HEK293 (cell line): ENCODE results near the gene DAGLA.

ENCODE experiments used
- CTCF ChIA-PET: fragments of 350-600 bp; formaldehyde crosslinking; extraction: SDS; loops from one replicate; lab custom pipeline; 2021; ENCODE audit warnings: antibody characterized with exemption; lab: Yijun Ruan, JAX
- POLR2A ChIA-PET: fragments of 300-600 bp; formaldehyde crosslinking; extraction: SDS; loops from one replicate; lab custom pipeline; 2020; ENCODE audit warnings: antibody characterized with exemption, inconsistent platforms; lab: Yijun Ruan, JAX
- H3K27ac ChIP-seq: fragments of 200-500 bp; sonication (Bioruptor generic); 2 replicates; pipeline ENCODE4 v1.5.1; 2014; ENCODE audit warnings: low read depth, low read length, control low read depth, inconsistent platforms; ENCODE audit errors: extremely low read depth
- H3K36me3 ChIP-seq, 2 experiments: fragments of 200-500 bp in 1 of 2; sonication (Bioruptor generic) in 1 of 2; 1 replicate in 1 of 2; 2 replicates in 1 of 2; pipeline ENCODE4 v1.5.1; 2014 to 2017; ENCODE audit warnings: inconsistent platforms in 2 of 2, low read length in 2 of 2; ENCODE audit not compliant: control insufficient read depth in 2 of 2, insufficient read depth in 1 of 2
- H3K4me1 ChIP-seq: fragments of 200-500 bp; sonication (Bioruptor generic); 2 replicates; pipeline ENCODE4 v1.5.1; 2014; ENCODE audit warnings: mild to moderate bottlenecking, low read length, inconsistent platforms; ENCODE audit not compliant: control insufficient read depth, insufficient read depth
- H3K4me3 ChIP-seq: 2 replicates; pipeline ENCODE4 v1.5.1; 2011; ENCODE audit warnings: low read depth, mild to moderate bottlenecking, control low read depth, low read length, moderate library complexity
- H3K9me3 ChIP-seq: fragments of 200-500 bp; sonication (Bioruptor generic); 2 replicates; pipeline ENCODE4 v1.5.1; 2014; ENCODE audit warnings: low read depth, low read length, inconsistent platforms; ENCODE audit not compliant: control insufficient read depth, insufficient read depth
- BCL11A ChIP-seq: fragments of 450-650 bp; formaldehyde crosslinking; IDR thresholded peaks from 2 replicates; pipeline ENCODE4 v1.5.1; 2016; ENCODE audit warnings: low read depth, missing biosample characterization, missing genetic modification characterization
- HOXD13 ChIP-seq: sonication (generic); formaldehyde crosslinking; IDR thresholded peaks from 2 replicates; pipeline ENCODE4 v1.8.0; 2022; ENCODE audit warnings: missing genetic modification reagents, borderline replicate concordance
- KLF1 ChIP-seq: fragments of 450-650 bp; formaldehyde crosslinking; IDR thresholded peaks from 2 replicates; pipeline ENCODE4 v1.5.1; 2016; ENCODE audit warnings: missing biosample characterization, missing genetic modification characterization
- MZF1 ChIP-seq: fragments of 450-650 bp; formaldehyde crosslinking; IDR thresholded peaks from 2 replicates; pipeline ENCODE4 v1.5.1; 2017; ENCODE audit warnings: missing biosample characterization, missing genetic modification characterization, borderline replicate concordance
- RBAK ChIP-seq: fragments of 450-650 bp; formaldehyde crosslinking; IDR thresholded peaks from 2 replicates; pipeline ENCODE4 v1.5.1; 2016; ENCODE audit warnings: missing biosample characterization, missing genetic modification characterization
- SALL2 ChIP-seq: fragments of 450-650 bp; formaldehyde crosslinking; IDR thresholded peaks from 2 replicates; pipeline ENCODE4 v1.5.0; 2017; ENCODE audit warnings: missing biosample characterization, mild to moderate bottlenecking, missing genetic modification characterization, borderline replicate concordance
- SP3 ChIP-seq: fragments of 450-650 bp; formaldehyde crosslinking; IDR thresholded peaks from 2 replicates; pipeline ENCODE4 v1.5.1; 2016; ENCODE audit warnings: missing biosample characterization, missing genetic modification characterization
- ZBTB1 ChIP-seq: fragments of 450-650 bp; formaldehyde crosslinking; IDR thresholded peaks from 2 replicates; pipeline ENCODE4 v1.5.1; 2016; ENCODE audit warnings: missing biosample characterization, missing genetic modification characterization
- ZBTB44 ChIP-seq: fragments of 450-650 bp; IDR thresholded peaks from 2 replicates; pipeline ENCODE4 v1.5.1; 2018; ENCODE audit warnings: missing biosample characterization, mild to moderate bottlenecking, missing genetic modification characterization
- ZNF335 ChIP-seq: fragments of 450-650 bp; formaldehyde crosslinking; conservative IDR thresholded peaks from 2 replicates; pipeline ENCODE4 v1.5.1; 2016; ENCODE audit warnings: missing biosample characterization, missing genetic modification characterization
- ZNF350 ChIP-seq: fragments of 450-650 bp; formaldehyde crosslinking; IDR thresholded peaks from 2 replicates; pipeline ENCODE4 v1.5.0; 2017; ENCODE audit warnings: missing biosample characterization, mild to moderate bottlenecking, missing genetic modification characterization
- ZNF449 ChIP-seq: fragments of 450-650 bp; formaldehyde crosslinking; IDR thresholded peaks from 2 replicates; pipeline ENCODE4 v1.5.1; 2017; ENCODE audit warnings: missing biosample characterization, mild to moderate bottlenecking, missing genetic modification characterization, moderate library complexity
- ZNF513 ChIP-seq: fragments of 450-650 bp; IDR thresholded peaks from 2 replicates; pipeline ENCODE4 v1.5.1; 2018; ENCODE audit warnings: missing biosample characterization, missing genetic modification characterization
- ZNF518A ChIP-seq: fragments of 450-650 bp; formaldehyde crosslinking; conservative IDR thresholded peaks from 2 replicates; pipeline ENCODE4 v1.5.1; 2016; ENCODE audit warnings: low read depth, missing biosample characterization, missing genetic modification characterization
- ZNF580 ChIP-seq: fragments of 450-650 bp; formaldehyde crosslinking; IDR thresholded peaks from 2 replicates; pipeline ENCODE4 v1.5.1; 2016; ENCODE audit warnings: missing biosample characterization, missing genetic modification characterization
- ZNF830 ChIP-seq: fragments of 450-650 bp; IDR thresholded peaks from 2 replicates; pipeline ENCODE4 v1.5.0; 2018; ENCODE audit warnings: missing biosample characterization, missing genetic modification characterization, low read depth, mild to moderate bottlenecking, moderate library complexity

The DAGLA gene

GRCh38 chr11:61762798-61763197 lies 82.6 kb downstream of the DAGLA start:
- ChIA-PET POLR2A (no interaction called here), CTCF (no interaction called here)
- H3K9me3 ChIP-seq, result no peaks in the 10 kb centered on the region
- H3K36me3 ChIP-seq, result no peaks in the 10 kb centered on the region
- H3K27ac ChIP-seq, result no peak overlapping the region
- no peak overlapping the region for H3K4me3 ChIP-seq
- H3K4me1 ChIP-seq, result no peaks in the 10 kb centered on the region
- no peak for TF ChIP-seq HOXD13

GRCh38 chr11:61763930-61764605 lies 83.9 kb downstream of the DAGLA start:
- no peak overlapping the region for H3K27ac ChIP-seq
- TF ChIP-seq ZNF449 (tag by site-specific recombination) (no peak), ZNF513 (no peak), ZNF350 (tag by site-specific recombination) (no peak), SP3 (tag by site-specific recombination) (no peak), RBAK (no peak), ZBTB1 (tag by site-specific recombination) (no peak), ZNF580 (no peak), ZNF830 (tag by site-specific recombination) (no peak), BCL11A (tag by site-specific recombination) (no peak), SALL2 (no peak), ZBTB44 (tag by site-specific recombination) (no peak), ZNF335 (no peak), ZNF518A (no peak), KLF1 (no peak), MZF1 (tag by site-specific recombination) (no peak)
- TF ChIP-seq, all 188 proteins: peak for 0
- H3K4me3 ChIP-seq, result no peak overlapping the region
- H3K9me3 ChIP-seq, result no peaks in the 10 kb centered on the region
- ChIA-PET CTCF (interaction anchor here (0.6 to 1.3 kb wide), 4 partner anchors 17 to 83 kb away, joined by 3 to 4 read pairs (median 3); no protein-coding TSS in a partner anchor), POLR2A (no interaction called here)
- no peaks in the 10 kb centered on the region for H3K36me3 ChIP-seq
- no peaks in the 10 kb centered on the region for H3K4me1 ChIP-seq
